ENCODE data around the gene MAN1A2.

Gene MAN1A2

GRCh38 chr1:117481410-117481809 lies 114.2 kb downstream of the MAN1A2 start:
- no peak for DNase-seq

DNA sequence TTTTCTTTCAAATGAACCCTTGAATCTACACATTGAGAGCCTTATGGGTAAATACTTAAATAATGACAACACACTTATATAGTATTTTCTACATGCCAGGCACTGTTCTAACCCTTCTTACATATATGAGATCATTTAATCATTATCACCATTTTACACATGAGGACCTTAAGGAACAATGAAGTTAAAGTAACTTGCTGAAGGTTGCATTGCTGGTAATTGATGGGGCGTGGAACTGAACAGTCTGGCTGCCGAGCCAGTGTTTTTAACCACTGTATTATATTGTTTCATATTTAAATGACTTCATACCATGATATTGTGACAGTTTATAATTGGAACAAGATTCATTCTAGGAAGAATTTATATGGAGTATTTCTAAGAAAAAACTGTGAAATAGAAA lies 126.7 kb downstream of the MAN1A2 start:
- DNase-seq = no peak

DNA sequence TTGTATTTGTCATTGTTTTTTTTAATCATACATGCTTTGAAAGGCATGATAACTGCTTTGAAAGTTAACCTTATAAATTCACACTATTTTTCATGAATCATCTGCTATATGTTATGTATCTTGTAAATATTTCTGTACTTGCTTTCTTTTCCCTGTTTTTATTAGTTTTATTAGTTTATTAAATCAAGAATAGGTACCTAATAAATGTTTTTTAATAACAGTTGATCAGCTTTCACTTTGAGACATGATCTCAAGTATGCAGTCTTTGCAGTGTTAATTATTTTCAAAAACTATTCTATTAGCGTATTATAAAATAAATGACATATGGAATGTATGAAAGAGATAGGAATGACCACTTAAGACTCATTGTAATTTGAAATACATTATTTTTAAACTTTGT lies 127.8 kb downstream of the MAN1A2 start:
- DNase-seq = no peak

GRCh38 chr1:117499071-117499470 lies 131.8 kb downstream of the MAN1A2 start:
- no peak for DNase-seq

DNA sequence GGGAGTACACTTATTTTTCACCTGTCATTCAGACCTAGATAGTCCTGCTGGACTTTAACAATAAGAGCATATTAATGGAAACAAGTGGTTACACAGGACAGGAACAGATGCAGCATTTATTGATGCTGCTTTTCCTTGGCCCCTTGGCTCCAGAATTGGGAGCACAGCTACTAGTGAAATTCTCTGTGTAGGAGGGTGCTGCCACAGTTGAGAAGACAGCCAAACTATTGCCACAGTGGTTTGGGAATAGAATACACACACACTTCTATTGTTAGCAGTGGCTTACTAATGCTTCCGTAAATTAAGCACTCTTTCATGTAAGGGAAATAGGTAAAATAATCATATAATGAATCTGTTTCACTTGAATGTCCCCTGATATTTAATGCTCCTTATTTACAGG lies 133.3 kb downstream of the MAN1A2 start:
- peak in 3 of 56 donors; percentile 0 to 3 (median 2) for DNase-seq

DNA sequence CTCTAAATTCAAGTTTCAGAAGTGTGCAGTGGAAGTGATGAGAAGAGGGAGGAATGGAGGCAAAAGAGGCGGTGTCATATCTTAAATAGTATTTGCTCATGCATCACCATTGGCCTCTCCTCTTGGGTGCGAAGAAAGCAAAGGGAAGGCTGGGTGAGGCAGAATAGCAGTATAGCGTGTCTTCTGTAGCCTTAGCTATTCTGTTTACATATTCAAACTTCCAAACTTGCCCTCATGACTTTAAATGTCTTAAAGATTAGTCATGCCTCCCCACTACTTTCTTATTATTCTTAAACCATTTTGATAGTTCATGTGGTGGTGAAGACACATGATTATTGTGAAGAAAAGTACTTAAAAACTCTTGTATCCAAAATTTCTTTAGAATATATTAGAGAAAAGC lies 134.0 kb downstream of the MAN1A2 start:
- DNase-seq = no peak

GRCh38 chr1:117511273-117511672 lies 144.0 kb downstream of the MAN1A2 start:
- DNase-seq = no peak

- peak in 1 of 56 donors; percentile 23 for DNase-seq
Measured at GRCh38 chr1:117512728-117513321, 145.6 kb downstream of the MAN1A2 start.

- no peak for DNase-seq
Measured at GRCh38 chr1:117523111-117523510, 155.9 kb downstream of the MAN1A2 start.

GRCh38 chr1:117527074-117527473 lies 159.8 kb downstream of the MAN1A2 start:
- DNase-seq = no peak

- DNase-seq = no peak
Measured at GRCh38 chr1:117527566-117528102, 160.4 kb downstream of the MAN1A2 start.

DNA sequence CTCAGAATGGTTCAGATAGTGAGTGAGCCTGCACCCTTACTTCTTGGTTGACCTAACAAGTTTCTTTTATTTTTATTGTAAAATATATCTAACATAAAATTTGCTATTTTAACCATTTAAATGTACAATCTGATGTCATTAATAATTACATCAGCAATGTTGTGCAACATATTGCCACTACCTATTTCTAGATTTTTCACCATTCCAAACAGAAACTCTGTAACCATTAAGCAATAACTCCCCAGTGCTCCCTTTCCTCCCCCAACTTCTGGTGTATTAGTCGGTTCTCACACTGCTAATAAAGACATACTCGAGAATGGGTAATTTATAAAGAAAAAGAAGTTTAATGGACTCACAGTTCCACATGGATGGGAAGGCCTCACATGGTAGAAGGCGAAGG lies 162.4 kb downstream of the MAN1A2 start:
- no peak for DNase-seq

DNA sequence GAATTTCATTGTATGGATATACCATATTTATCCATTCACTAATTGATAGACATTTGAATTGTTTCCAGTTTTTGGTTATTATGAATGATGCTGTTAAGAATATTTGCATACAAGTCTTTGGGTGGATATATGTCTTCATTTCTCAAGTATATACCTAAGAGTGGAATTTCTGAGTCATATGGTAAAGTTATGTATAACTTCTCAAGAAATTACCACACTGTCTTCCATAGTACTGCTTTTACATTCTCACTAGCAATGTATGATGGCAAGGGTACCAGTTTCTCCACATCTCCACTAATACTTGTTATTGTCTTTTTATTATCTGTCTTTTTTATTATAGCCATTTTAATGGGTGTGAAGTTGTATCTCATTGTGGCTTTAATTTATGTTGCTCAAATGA lies 164.0 kb downstream of the MAN1A2 start:
- no peak for DNase-seq

GRCh38 chr1:117534995-117535467 lies 167.8 kb downstream of the MAN1A2 start:
- DNase-seq = peak in 6 of 56 donors; percentile 6 to 47 (median 19)

- no peak for DNase-seq
Measured at GRCh38 chr1:117535821-117536220, 168.6 kb downstream of the MAN1A2 start.

DNA sequence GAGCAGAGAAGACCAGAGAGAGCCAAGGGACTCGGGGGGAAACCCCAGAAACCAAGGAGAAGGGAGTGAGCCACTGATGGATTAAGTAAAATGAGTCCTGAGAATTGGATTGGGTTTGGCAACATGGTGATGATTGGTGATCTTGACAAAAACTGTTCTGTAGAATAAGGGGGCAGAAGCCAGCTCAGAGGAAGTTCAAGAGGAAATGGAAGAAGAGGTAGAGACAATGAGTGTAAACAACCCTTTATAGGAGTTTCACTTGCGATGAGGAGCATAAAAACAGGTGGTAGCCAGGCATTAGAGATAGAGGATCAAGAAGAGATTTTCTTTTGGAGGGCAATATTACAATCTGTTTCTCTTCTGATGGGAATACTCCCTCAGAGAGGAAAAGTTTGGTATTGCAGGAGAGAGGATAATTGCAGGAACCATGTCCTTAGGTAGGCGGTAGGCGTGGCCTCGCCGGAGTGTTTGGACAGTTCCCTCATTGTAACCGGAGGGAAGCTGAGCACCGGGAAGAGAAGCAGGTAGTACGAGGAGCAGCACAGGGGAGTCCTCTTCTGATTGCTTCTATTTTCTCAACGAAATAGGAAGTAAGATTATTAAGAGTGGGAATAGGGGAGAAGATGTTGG lies 170.2 kb downstream of the MAN1A2 start:
- DNase-seq = no peak

GRCh38 chr1:117540532-117540931 lies 173.3 kb downstream of the MAN1A2 start:
- DNase-seq = no peak

DNA sequence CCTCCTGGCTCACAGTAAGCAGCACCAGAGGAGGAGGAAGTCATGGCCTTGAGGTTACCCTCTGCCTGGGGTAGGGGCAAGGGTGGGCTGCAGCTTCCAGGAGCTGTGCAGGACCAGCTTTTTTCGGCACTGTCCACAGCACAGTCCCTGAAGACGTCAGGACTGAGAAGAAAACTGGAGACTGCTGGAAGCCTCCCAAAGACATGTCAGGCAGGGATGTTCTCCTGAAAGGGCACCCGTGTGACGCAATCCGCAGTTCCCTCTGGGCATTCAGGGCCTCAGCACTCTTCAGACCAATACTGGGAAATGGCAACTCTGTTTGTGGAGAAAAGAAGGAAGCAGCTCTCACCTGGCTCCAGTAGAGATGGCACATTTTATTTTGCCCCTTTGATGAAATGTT lies 173.8 kb downstream of the MAN1A2 start:
- DNase-seq = no peak

GRCh38 chr1:117541585-117541984 lies 174.3 kb downstream of the MAN1A2 start:
- no peak for DNase-seq

- DNase-seq = no peak
Measured at GRCh38 chr1:117544509-117545109, 177.4 kb downstream of the MAN1A2 start.

- DNase-seq = no peak
Measured at GRCh38 chr1:117546467-117546866, 179.2 kb downstream of the MAN1A2 start.

GRCh38 chr1:117553471-117553870 lies 186.2 kb downstream of the MAN1A2 start:
- DNase-seq = no peak

DNA sequence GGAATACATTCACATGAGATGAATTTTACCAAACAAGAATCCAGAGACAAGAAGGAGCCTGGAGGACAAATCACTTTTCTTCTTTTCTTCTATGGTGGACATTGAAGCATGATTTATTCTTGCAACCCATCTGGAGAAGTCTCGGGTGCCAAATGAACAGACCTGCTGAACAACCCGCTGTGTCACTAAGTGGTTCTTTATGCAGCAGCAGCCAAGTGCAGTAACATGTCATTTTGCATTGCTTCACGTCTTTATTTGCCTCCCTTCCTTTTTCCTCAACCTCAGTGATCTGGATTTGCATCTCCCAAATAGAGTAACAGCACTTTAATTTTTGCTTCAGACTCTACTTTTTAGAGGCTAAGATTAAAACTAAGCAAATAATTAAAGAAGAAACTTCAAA lies 188.6 kb downstream of the MAN1A2 start:
- no peak for DNase-seq

All from amygdala (tissue), 56 donors.